CD14-positive monocyte (primary cell): ENCODE data around the gene CFAP53. TPM values are rescaled to one million over a fixed set of nuclear protein-coding genes. Genes with fewer than 3 reads are reported as not detected.
A peak's percentile ranks its signal among the peaks of the same experiment; 100 is the strongest.

Experiments used
- DNase-seq, 3 donors: peaks; one replicate each; pipeline ENCODE4 v3.0.0-alpha.2; 2011 to 2022
- H2AFZ ChIP-seq: 2 replicates; pipeline ENCODE4 v1.6.0; 2012; ENCODE audit warnings: mild to moderate bottlenecking, low read depth, low read length, inconsistent platforms; ENCODE audit not compliant: insufficient read depth, poor library complexity, severe bottlenecking
- H3K27ac ChIP-seq, 2 donors: 1 replicate in 1 of 2; 2 replicates in 1 of 2; pipeline ENCODE4 v1.5.1; 2012 to 2013; ENCODE audit warnings: low read length in 2 of 2, control low read depth in 1 of 2, inconsistent platforms in 1 of 2, low read depth in 1 of 2, mild to moderate bottlenecking in 1 of 2
- H3K27me3 ChIP-seq, 2 donors: one replicate each; pipeline versions ENCODE4 v1.6.0 to v1.6.1; 2011 to 2013; ENCODE audit warnings: low read length in 2 of 2; ENCODE audit not compliant: control insufficient read depth in 2 of 2, insufficient read depth in 2 of 2
- H3K36me3 ChIP-seq, 2 donors: replicated peaks in 1 of 2; 1 replicate in 1 of 2; 2 replicates in 1 of 2; pipeline versions ENCODE4 v1.5.1 to v1.6.1; 2012 to 2013; ENCODE audit warnings: low read length in 2 of 2, control low read depth in 1 of 2, inconsistent platforms in 1 of 2, mild to moderate bottlenecking in 1 of 2; ENCODE audit not compliant: insufficient read depth in 2 of 2, control insufficient read depth in 1 of 2
- H3K4me1 ChIP-seq, 2 donors: 1 replicate in 1 of 2; 2 replicates in 1 of 2; pipeline versions ENCODE4 v1.5.1 to v1.6.1; 2012 to 2013; ENCODE audit warnings: low read length in 2 of 2, control low read depth in 1 of 2, inconsistent platforms in 1 of 2, mild to moderate bottlenecking in 1 of 2, moderate library complexity in 1 of 2; ENCODE audit not compliant: insufficient read depth in 2 of 2, control insufficient read depth in 1 of 2
- H3K4me2 ChIP-seq: replicated peaks from 2 replicates; pipeline ENCODE3; 2012; ENCODE audit warnings: low read length, moderate library complexity, mild to moderate bottlenecking; ENCODE audit not compliant: poor library complexity, severe bottlenecking; ENCODE audit errors: extremely low read depth
- H3K4me3 ChIP-seq, 3 experiments: fragments of 200-600 bp in 1 of 3; sonication (generic) in 1 of 3; replicated peaks in 1 of 3; 1 replicate in 2 of 3; 2 replicates in 1 of 3; pipeline ENCODE4 v1.5.1; 2011 to 2013; ENCODE audit warnings: low read length in 3 of 3, mild to moderate bottlenecking in 3 of 3, control low read depth in 2 of 3, low read depth in 2 of 3, inconsistent platforms in 1 of 3, moderate library complexity in 1 of 3
- H3K79me2 ChIP-seq: 2 replicates; pipeline ENCODE4 v1.6.0; 2012; ENCODE audit warnings: mild to moderate bottlenecking, control low read depth, inconsistent platforms, low read length, moderate library complexity; ENCODE audit not compliant: insufficient read depth
- H3K9ac ChIP-seq: 2 replicates; pipeline ENCODE4 v1.6.0; 2017; ENCODE audit warnings: low read length, mild to moderate bottlenecking; ENCODE audit not compliant: insufficient read depth, poor library complexity, severe bottlenecking
- H3K9me3 ChIP-seq, 2 donors: replicated peaks in 1 of 2; 1 replicate in 1 of 2; 2 replicates in 1 of 2; pipeline versions ENCODE4 v1.5.1 to v1.6.1; 2012 to 2013; ENCODE audit warnings: low read length in 2 of 2, control low read depth in 1 of 2; ENCODE audit not compliant: control insufficient read depth in 1 of 2, insufficient read depth in 1 of 2
- H4K20me1 ChIP-seq: 2 replicates; pipeline ENCODE4 v1.6.0; 2012; ENCODE audit warnings: mild to moderate bottlenecking, low read length, control low read depth, moderate library complexity; ENCODE audit not compliant: insufficient read depth
- H3K27ac Mint-ChIP-seq, 7 donors: one replicate each; pipeline ENCODE4 v1.8.0; 2020; ENCODE audit warnings: mild to moderate bottlenecking in 7 of 7, mixed read lengths in 7 of 7, moderate library complexity in 6 of 7, inconsistent platforms in 2 of 7
- H3K27me3 Mint-ChIP-seq, 3 donors: one replicate each; pipeline ENCODE4 v1.8.0; 2021 to 2022; ENCODE audit warnings: low read depth in 3 of 3, mild to moderate bottlenecking in 3 of 3, mixed read lengths in 3 of 3, moderate library complexity in 3 of 3, inconsistent platforms in 1 of 3
- H3K36me3 Mint-ChIP-seq, 2 donors: one replicate each; pipeline ENCODE4 v1.8.0; 2020; ENCODE audit warnings: mixed read lengths in 2 of 2, inconsistent platforms in 1 of 2, mild to moderate bottlenecking in 1 of 2
- H3K4me1 Mint-ChIP-seq: one replicate; pipeline ENCODE4 v1.8.0; 2020; ENCODE audit warnings: mild to moderate bottlenecking, mixed read lengths
- H3K4me3 Mint-ChIP-seq, 2 donors: one replicate each; pipeline ENCODE4 v1.8.0; 2020; ENCODE audit warnings: mild to moderate bottlenecking in 2 of 2, mixed read lengths in 2 of 2, moderate library complexity in 1 of 2
- H3K9me3 Mint-ChIP-seq, 7 donors: one replicate each; pipeline ENCODE4 v1.8.0; 2020 to 2022; ENCODE audit warnings: mixed read lengths in 7 of 7, mild to moderate bottlenecking in 6 of 7, moderate library complexity in 6 of 7, inconsistent platforms in 2 of 7
- CTCF ChIP-seq: fragments of 200-600 bp; IDR thresholded peaks from one replicate; pipeline ENCODE4 v1.8.0; 2022; ENCODE audit warnings: antibody characterized with exemption, mild to moderate bottlenecking
- WGBS: methylation state at CpG from one replicate; pipeline ENCODE4 v1.1.5; 2013; ENCODE audit warnings: missing lambda C conversion rate; ENCODE audit not compliant: insufficient coverage; 5-methylcytosine and 5-hydroxymethylcytosine counted together
- intact Hi-C, 2 donors: fragments of 100-400 bp; cut with micrococcal nuclease; formaldehyde crosslinking; loops; one replicate each; pipeline versions ENCODE4 v1.15.0 to v1.15.1; 2023
- polyA plus RNA-seq, 3 donors: library from polyadenylated mRNA; depleted of rRNA in 1 of 3; unstranded in 2 of 3; stranded (reverse) in 1 of 3; fragments of 300-500 nt in 2 of 3; fragments of >200 nt in 1 of 3; fragmentation: Illumina TruSeq in 2 of 3; gene quantifications; 1 replicate in 2 of 3; 2 replicates in 1 of 3; pipeline ENCODE4 v1.2.3, GENCODE V29; 2012 to 2021

The CFAP53 gene
- polyA plus RNA-seq, 3 donors = 0.08 to 0.14 TPM; not detected in 1

GRCh38 chr18:50280707-50281294, 14.5 kb upstream of the CFAP53 start:
- H3K9me3 ChIP-seq = no peaks in the 10 kb centered on the region
- WGBS = 5% methylated on average over 16 of the region's 16 CpGs
- peak overlapping the region; percentile 77 for H3K4me2 ChIP-seq
- DNase-seq = no peak
- TF ChIP-seq CTCF = no peak
- Mint-ChIP-seq H3K4me1 (peaks cover 45% of the 10 kb centered on the region), H3K36me3 (peaks cover 56 to 61% of the 10 kb centered on the region in 2 donors), H3K27ac (peak overlapping the region; percentile 93 to 98 (median 96)), H3K27me3 (peaks cover 0 to 2% (median 0%) of the 10 kb centered on the region in 3 donors), H3K4me3 (peak overlapping the region; percentile 93 to 98), H3K9me3 (peaks cover 0 to 2% (median 0%) of the 10 kb centered on the region in 7 donors)
- intact Hi-C loops = loop anchor here (5.0 to 10.0 kb wide), 3 partner anchors 76 to 786 kb away; partner anchors contain the start of genes SKA1 (in 2 of the 2) and RPL17 (in 1 of the 2)
- H3K4me3 ChIP-seq = peak overlapping the region; percentile 78 to 92 (median 86)
- H4K20me1 ChIP-seq = no peaks in the 10 kb centered on the region
- H3K36me3 ChIP-seq = peaks cover 50 to 76% of the 10 kb centered on the region in 2 donors
- H3K27me3 ChIP-seq = no peaks in the 10 kb centered on the region
- H2AFZ ChIP-seq = peak overlapping the region; percentile 96
- peak overlapping the region; percentile 86 to 87 for H3K27ac ChIP-seq
- peaks cover 23 to 49% of the 10 kb centered on the region in 2 donors for H3K4me1 ChIP-seq
- peaks cover 36% of the 10 kb centered on the region for H3K79me2 ChIP-seq
- peak overlapping the region; percentile 82 for H3K9ac ChIP-seq

- peak overlapping the region in 1 of 3 experiments; percentile 86 for H3K4me3 ChIP-seq
- 96% methylated on average over 6 of the region's 7 CpGs for WGBS
- TF ChIP-seq CTCF = no peak
- H3K4me1 ChIP-seq = peaks cover 21 to 39% of the 10 kb centered on the region in 2 donors
- H4K20me1 ChIP-seq = no peaks in the 10 kb centered on the region
- peak overlapping the region; percentile 9 for H3K9ac ChIP-seq
- intact Hi-C loops = loop anchor here (5.0 to 10.0 kb wide), 3 partner anchors 78 to 785 kb away; partner anchors contain the start of genes SKA1 (in 2 of the 2) and RPL17 (in 1 of the 2)
- peak overlapping the region in 3 of 7 donors; percentile 51 to 98 (median 96) for H3K27ac Mint-ChIP-seq
- no peaks in the 10 kb centered on the region for H3K9me3 ChIP-seq
- no peak overlapping the region for H3K4me3 Mint-ChIP-seq
- H3K79me2 ChIP-seq = peaks cover 36% of the 10 kb centered on the region
- H2AFZ ChIP-seq = no peak overlapping the region
- DNase-seq = no peak
- H3K36me3 Mint-ChIP-seq = peaks cover 57 to 61% of the 10 kb centered on the region in 2 donors
- H3K36me3 ChIP-seq = peaks cover 51 to 76% of the 10 kb centered on the region in 2 donors
- H3K27me3 ChIP-seq = no peaks in the 10 kb centered on the region
- H3K9me3 Mint-ChIP-seq = peaks cover 0 to 2% (median 0%) of the 10 kb centered on the region in 7 donors
- peak overlapping the region; percentile 77 for H3K4me2 ChIP-seq
- H3K27ac ChIP-seq = peak overlapping the region in 1 of 2 donors; percentile 86
- peaks cover 0 to 2% (median 0%) of the 10 kb centered on the region in 3 donors for H3K27me3 Mint-ChIP-seq
- H3K4me1 Mint-ChIP-seq = peaks cover 37% of the 10 kb centered on the region
Measured at GRCh38 chr18:50279752-50280151, 13.5 kb upstream of the CFAP53 start.
